ENCODE results near the gene TMC5. TPM values are rescaled to one million over a fixed set of nuclear protein-coding genes. Genes with fewer than 3 reads are reported as not detected.
"Not testable (repeated sequence)": the region's sequence is repeated elsewhere in the genome, so short reads cannot be mapped to it uniquely, and the experiment has no call there.

TMC5 gene
- total and polyA plus RNA-seq, 2 of the 4 experiments (the other 2 are of a cell fraction), result not detected

- BruUV-seq (replicated peaks); H3K18ac ChIP-seq (ENCODE audit: low read depth, low read length); intact Hi-C loops (cut with micrococcal nuclease); H3K9ac ChIP-seq (ENCODE audit: low read depth, low read length); H2BK120ac ChIP-seq (ENCODE audit: low read depth, low read length); H3K23ac ChIP-seq (ENCODE audit: low read depth, low read length); H3K27me3 ChIP-seq (ENCODE audit: control insufficient read depth, insufficient read depth, low read length); DNase-seq; ATAC-seq (ENCODE audit: low read depth); H3K4me2 ChIP-seq (ENCODE audit: low read depth, low read length); H2AFZ ChIP-seq (replicated peaks; ENCODE audit: low read length, poor library complexity); H3K4me3 ChIP-seq (ENCODE audit: insufficient read depth, low read depth, low read length); H3K27ac ChIP-seq (ENCODE audit: insufficient read depth, low read length); H4K5ac ChIP-seq (ENCODE audit: low read depth, low read length); H2AK9ac ChIP-seq (replicated peaks; ENCODE audit: low read depth, low read length, poor library complexity); H4K20me1 ChIP-seq (ENCODE audit: insufficient read depth, low read length); H4K91ac ChIP-seq (ENCODE audit: insufficient read depth, low read depth, low read length); H3K9me1 ChIP-seq (ENCODE audit: insufficient read depth, low read length); H3K36me3 ChIP-seq (ENCODE audit: control insufficient read depth, insufficient read depth, low read length); CTCF ChIA-PET; H2BK20ac ChIP-seq (ENCODE audit: low read depth, low read length); H3K4me1 ChIP-seq (ENCODE audit: control insufficient read depth, insufficient read depth, low read length); H3K9me3 ChIP-seq (ENCODE audit: control insufficient read depth, insufficient read depth, low read length); H3K14ac ChIP-seq (replicated peaks; ENCODE audit: low read depth, low read length); H2BK15ac ChIP-seq (ENCODE audit: low read depth, low read length); H2BK5ac ChIP-seq (ENCODE audit: low read depth, low read length, poor library complexity, severe bottlenecking); H2AK5ac ChIP-seq (ENCODE audit: low read depth, low read length); H3K56ac ChIP-seq (ENCODE audit: extremely low read depth, insufficient read depth, low read length); H4K8ac ChIP-seq (ENCODE audit: low read depth in 2 of 2, low read length in 2 of 2); in situ Hi-C loops (cut with MboI; ENCODE audit: low sequenced_read_pairs); H3K79me1 ChIP-seq (ENCODE audit: low read depth in 1 of 2, low read length in 2 of 2); H3K4ac ChIP-seq (ENCODE audit: low read depth, low read length); dilution Hi-C loops (cut with HindIII; ENCODE audit: low sequenced_read_pairs, unreplicated experiment): not testable (repeated sequence)
- POLR2A ChIA-PET (ENCODE audit: unreplicated experiment), result interaction anchor here (0.7 kb wide), 1 partner anchor 17 kb away, joined by 3 read pairs; no protein-coding TSS in a partner anchor
- WGBS, 2 experiments (ENCODE audit: extremely low coverage in 2 of 2, insufficient read length in 1 of 2), result no CpG with 5 or more reads among the region's 4 CpGs
These were observed 21.9 kb upstream of the TMC5 start for GRCh38 chr16:19395646-19396267.

Measured in IMR-90 (cell line).